Ectodermal cell (in vitro differentiated cells): Measurements from ENCODE around the gene FN3K.

Experiments
- H3K27ac ChIP-seq: 2 replicates; pipeline ENCODE4 v1.7.0; 2013; ENCODE audit warnings: mild to moderate bottlenecking, low read depth, low read length; ENCODE audit not compliant: insufficient read depth, poor library complexity, severe bottlenecking
- H3K27me3 ChIP-seq: 2 replicates; pipeline ENCODE4 v1.7.0; 2013; ENCODE audit warnings: mild to moderate bottlenecking, low read length; ENCODE audit not compliant: insufficient read depth, control insufficient read depth, poor library complexity, severe bottlenecking
- H3K36me3 ChIP-seq: one replicate; pipeline ENCODE4 v1.7.0; 2013; ENCODE audit warnings: low read length; ENCODE audit not compliant: control insufficient read depth, insufficient read depth
- H3K4me1 ChIP-seq: one replicate; pipeline ENCODE4 v1.7.0; 2013; ENCODE audit warnings: low read length; ENCODE audit not compliant: control insufficient read depth, insufficient read depth
- H3K4me3 ChIP-seq: 2 replicates; pipeline ENCODE4 v1.7.0; 2013; ENCODE audit warnings: low read depth, low read length, control low read depth; ENCODE audit not compliant: insufficient read depth
- H3K9me3 ChIP-seq: 2 replicates; pipeline ENCODE4 v1.7.0; 2013; ENCODE audit warnings: mild to moderate bottlenecking, low read length, moderate library complexity; ENCODE audit not compliant: control insufficient read depth
- WGBS, 2 experiments: methylation state at CpG; one replicate each; pipeline ENCODE4 v1.1.7; 2013; ENCODE audit warnings: missing lambda C conversion rate in 2 of 2; 5-methylcytosine and 5-hydroxymethylcytosine counted together

Gene FN3K

GRCh38 chr17:82694647-82695046, 40.8 kb upstream of the FN3K start:
- WGBS, 2 experiments: 64 to 73% methylated on average over 2 of the region's 2 CpGs
- H3K4me1 ChIP-seq: peaks cover 10% of the 10 kb centered on the region
- H3K27me3 ChIP-seq: peaks cover 37% of the 10 kb centered on the region
- H3K27ac ChIP-seq: no peak overlapping the region
- H3K4me3 ChIP-seq: no peak overlapping the region
- H3K36me3 ChIP-seq: no peaks in the 10 kb centered on the region
- no peaks in the 10 kb centered on the region for H3K9me3 ChIP-seq

- H3K36me3 ChIP-seq: no peaks in the 10 kb centered on the region
- H3K27me3 ChIP-seq: peaks cover 53% of the 10 kb centered on the region
- no peaks in the 10 kb centered on the region for H3K9me3 ChIP-seq
- 86 to 88% methylated on average over 14 to 15 of the region's 17 CpGs for WGBS, 2 experiments
- H3K4me1 ChIP-seq: peaks cover 10% of the 10 kb centered on the region
- H3K27ac ChIP-seq: no peak overlapping the region
- no peak overlapping the region for H3K4me3 ChIP-seq
Measured at GRCh38 chr17:82696259-82696658, 39.2 kb upstream of the FN3K start.

- no peaks in the 10 kb centered on the region for H3K9me3 ChIP-seq
- peaks cover 53% of the 10 kb centered on the region for H3K27me3 ChIP-seq
- no peak overlapping the region for H3K27ac ChIP-seq
- peak overlapping the region; percentile 61 for H3K4me3 ChIP-seq
- 35 to 36% methylated on average over 48 of the region's 48 CpGs for WGBS, 2 experiments
- peaks cover 10% of the 10 kb centered on the region for H3K4me1 ChIP-seq
- H3K36me3 ChIP-seq: no peaks in the 10 kb centered on the region
Measured at GRCh38 chr17:82696916-82697807, 38.3 kb upstream of the FN3K start.

DNA sequence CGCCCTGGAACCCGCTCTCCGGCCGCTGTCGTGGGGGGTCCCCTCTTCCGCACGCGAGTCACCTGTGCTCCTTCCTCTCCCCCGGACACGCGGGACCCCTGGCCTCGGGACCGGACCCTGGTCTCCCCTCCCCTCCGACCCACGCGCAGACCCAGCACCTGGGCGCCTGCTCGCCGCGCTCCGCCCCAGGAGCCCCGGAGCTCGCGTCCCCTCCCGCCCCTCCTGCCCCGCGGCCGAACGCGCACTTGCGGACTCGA, 37.7 kb upstream of the FN3K start:
- Histone ChIP-seq H3K4me1 (peaks cover 12% of the 10 kb centered on the region), H3K9me3 (no peaks in the 10 kb centered on the region), H3K27ac (no peak overlapping the region), H3K36me3 (no peaks in the 10 kb centered on the region), H3K4me3 (peak overlapping the region; percentile 61), H3K27me3 (peaks cover 53% of the 10 kb centered on the region)
- WGBS, 2 experiments: 6 to 7% methylated on average over 32 of the region's 32 CpGs

DNA sequence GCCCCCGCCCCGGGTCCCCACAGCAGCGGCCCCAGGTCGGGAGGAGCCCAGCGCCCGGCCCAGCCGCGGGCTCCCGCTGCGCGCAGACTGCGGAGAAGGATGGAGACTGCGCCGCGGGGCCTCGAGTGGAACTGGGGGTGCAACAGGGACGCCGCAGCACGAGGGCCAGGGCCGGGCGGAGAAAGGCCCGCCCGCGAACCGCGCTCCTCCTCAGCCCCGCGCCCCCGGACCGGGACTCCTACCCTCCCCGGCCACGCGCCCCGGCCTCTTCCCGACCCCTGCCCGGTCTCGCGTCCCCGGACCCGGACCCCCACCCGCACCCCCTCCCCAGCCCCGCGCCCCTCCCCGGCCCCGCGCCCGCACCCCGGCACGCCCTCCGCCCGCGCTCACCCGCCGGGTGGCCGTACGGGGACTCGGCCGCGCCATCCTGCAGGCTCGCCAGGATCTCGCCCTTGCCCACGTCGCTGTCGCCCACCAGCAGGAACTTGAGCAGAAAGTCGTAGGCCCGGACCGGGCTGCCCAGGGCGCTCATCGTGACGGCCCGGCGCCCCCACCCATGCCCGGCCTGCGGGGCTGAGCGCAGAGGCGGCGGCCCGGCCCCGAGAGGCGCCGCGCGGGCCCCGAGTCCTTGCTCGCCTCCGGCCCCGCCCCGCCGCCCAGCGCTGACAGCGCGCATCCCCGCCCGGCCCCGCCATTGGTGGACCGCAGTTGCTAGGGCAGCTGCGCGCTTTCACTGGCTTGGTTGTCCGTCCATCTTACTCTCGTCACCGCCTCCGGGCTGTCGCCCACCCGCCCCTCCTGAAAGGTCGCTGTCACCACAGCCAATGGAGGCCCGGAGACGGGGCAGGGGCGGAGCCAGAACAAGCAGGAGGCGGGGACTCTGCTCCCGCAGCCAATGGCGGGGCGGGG, 37.1 kb upstream of the FN3K start, which contains the start of gene RAB40B:
Gene RAB40B (minus strand): TSS at position 634 of the 909 bp plus-strand sequence. CDS start 102 bp downstream, at position 532.
- WGBS, 2 experiments: 1% methylated on average over 110 to 112 of the region's 112 CpGs
- Histone ChIP-seq H3K4me3 (peak within 1 kb of the TSS; percentile 61), H3K36me3 (no peaks in the 10 kb centered on the region), H3K27me3 (peaks cover 53% of the 10 kb centered on the region), H3K27ac (no peak within 1 kb of the TSS), H3K4me1 (peaks cover 12% of the 10 kb centered on the region), H3K9me3 (no peaks in the 10 kb centered on the region)

- no peak overlapping the region for H3K27ac ChIP-seq
- 11 to 12% methylated on average over 45 of the region's 45 CpGs for WGBS, 2 experiments
- H3K9me3 ChIP-seq: no peaks in the 10 kb centered on the region
- H3K4me3 ChIP-seq: peak overlapping the region; percentile 56
- H3K36me3 ChIP-seq: no peaks in the 10 kb centered on the region
- peaks cover 12% of the 10 kb centered on the region for H3K4me1 ChIP-seq
- H3K27me3 ChIP-seq: peaks cover 53% of the 10 kb centered on the region
Measured at GRCh38 chr17:82698974-82699442, 36.4 kb upstream of the FN3K start.

DNA sequence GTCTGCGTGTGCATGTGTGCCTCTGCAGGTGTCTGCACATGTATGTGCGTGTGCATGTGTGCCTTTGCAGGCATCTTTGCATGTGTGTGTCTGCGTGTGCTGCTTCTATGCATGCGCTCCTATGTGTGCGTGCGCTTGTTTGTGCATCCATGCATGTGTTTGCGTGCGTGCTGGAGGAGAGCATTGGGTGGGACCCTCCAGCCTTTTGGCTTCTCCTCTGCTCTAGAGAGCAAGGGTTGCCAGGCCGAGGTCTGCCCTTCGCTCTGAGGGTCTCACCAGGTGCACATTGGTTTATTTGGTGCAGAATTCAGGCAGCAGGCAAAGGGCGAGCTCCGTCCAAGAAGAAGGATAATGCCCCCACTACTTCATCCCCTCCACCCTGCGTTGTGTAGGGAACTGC, 35.9 kb upstream of the FN3K start:
- no peaks in the 10 kb centered on the region for H3K36me3 ChIP-seq
- H3K4me1 ChIP-seq: peaks cover 12% of the 10 kb centered on the region
- no peak overlapping the region for H3K27ac ChIP-seq
- H3K4me3 ChIP-seq: no peak overlapping the region
- WGBS, 2 experiments: 84 to 85% methylated on average over 12 to 13 of the region's 13 CpGs
- peaks cover 53% of the 10 kb centered on the region for H3K27me3 ChIP-seq
- no peaks in the 10 kb centered on the region for H3K9me3 ChIP-seq

DNA sequence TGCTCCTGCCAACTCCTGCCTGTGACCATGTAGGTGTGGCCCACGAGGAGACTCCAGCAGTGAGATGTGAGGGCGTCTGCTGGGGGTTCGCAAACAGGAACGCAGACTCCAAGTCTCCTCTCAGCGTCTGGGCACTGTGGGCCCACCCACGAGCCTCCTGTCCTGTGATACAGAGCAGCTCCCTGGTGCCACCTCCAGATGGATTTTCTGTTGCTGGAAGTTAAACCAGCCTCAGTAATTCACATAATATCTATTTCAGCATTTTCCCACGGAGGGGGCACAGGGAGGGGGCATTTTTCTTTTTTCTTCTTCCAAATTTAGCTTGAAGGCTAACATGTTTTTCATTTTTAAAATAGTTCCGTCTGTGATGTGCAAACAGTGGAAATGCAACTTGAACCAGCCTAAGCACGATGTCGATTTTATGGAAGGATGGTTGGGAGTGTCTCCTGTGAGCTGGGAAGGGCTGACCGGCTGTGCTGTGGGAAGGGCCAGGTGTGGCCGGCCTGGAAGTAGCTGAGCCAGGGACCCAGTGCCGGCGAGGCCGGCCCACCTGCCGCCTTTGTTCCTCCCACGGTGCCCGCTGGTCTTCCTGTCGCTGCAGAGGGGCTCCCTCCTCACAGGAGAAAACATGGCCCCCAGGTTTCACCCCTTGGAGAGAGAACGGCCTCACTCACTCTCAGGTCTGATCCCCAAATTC, 33.0 kb upstream of the FN3K start:
- H3K27ac ChIP-seq: no peak overlapping the region

GRCh38 chr17:82703036-82703745, 32.2 kb upstream of the FN3K start:
- Histone ChIP-seq H3K9me3 (no peaks in the 10 kb centered on the region), H3K36me3 (no peaks in the 10 kb centered on the region), H3K27me3 (peaks cover 23% of the 10 kb centered on the region), H3K4me1 (peaks cover 3% of the 10 kb centered on the region), H3K27ac (no peak overlapping the region), H3K4me3 (no peak overlapping the region)
- WGBS, 2 experiments: 88 to 89% methylated on average over 26 of the region's 26 CpGs

More for the DNA sequence above, 33.0 kb upstream of the FN3K start:
- WGBS, 2 experiments: 81% methylated on average over 20 of the region's 20 CpGs
- Histone ChIP-seq H3K4me1 (peaks cover 8% of the 10 kb centered on the region), H3K27me3 (peaks cover 32% of the 10 kb centered on the region), H3K9me3 (no peaks in the 10 kb centered on the region), H3K4me3 (no peak overlapping the region), H3K36me3 (no peaks in the 10 kb centered on the region)
